Fibroblast of pulmonary artery (primary cell): ENCODE results near the gene SIRT1.

Experiments
- DNase-seq: peaks from one replicate; pipeline ENCODE4 v3.0.0-alpha.2; 2010; ENCODE audit warnings: low read depth
- H3K4me3 ChIP-seq: replicated peaks from 2 replicates; pipeline ENCODE4 v1.5.1; 2011; ENCODE audit warnings: low read depth, mild to moderate bottlenecking, control low read depth, low read length, moderate library complexity
- TF ChIP-seq, protein P1 (sequence below): IDR thresholded peaks from 2 replicates; pipeline ENCODE4 v1.5.1; 2011; ENCODE audit warnings: mild to moderate bottlenecking, control low read depth, low read length, inconsistent platforms; ENCODE audit errors: missing control alignments

The SIRT1 gene

DNA sequence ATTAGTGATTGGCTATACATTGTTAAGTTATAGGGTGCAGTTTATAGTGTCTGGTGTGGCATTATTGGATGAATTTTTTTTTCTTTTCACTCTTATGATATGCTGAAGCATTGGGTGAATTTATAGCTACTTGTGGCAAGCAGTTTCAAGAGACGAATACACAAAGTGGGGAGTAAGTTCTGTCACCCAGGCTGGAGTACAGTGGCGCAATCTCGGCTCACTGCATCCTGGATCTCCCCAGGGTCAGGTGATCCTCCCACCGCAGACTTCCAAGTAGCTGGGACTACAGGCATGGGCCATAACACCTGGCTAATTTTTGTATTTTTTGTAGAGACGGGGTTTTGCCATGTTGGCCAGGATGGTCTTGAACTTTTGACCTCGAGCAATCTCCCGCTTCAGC is 6.3 kb upstream of the SIRT1 start:
- TF ChIP-seq, protein P1, sequence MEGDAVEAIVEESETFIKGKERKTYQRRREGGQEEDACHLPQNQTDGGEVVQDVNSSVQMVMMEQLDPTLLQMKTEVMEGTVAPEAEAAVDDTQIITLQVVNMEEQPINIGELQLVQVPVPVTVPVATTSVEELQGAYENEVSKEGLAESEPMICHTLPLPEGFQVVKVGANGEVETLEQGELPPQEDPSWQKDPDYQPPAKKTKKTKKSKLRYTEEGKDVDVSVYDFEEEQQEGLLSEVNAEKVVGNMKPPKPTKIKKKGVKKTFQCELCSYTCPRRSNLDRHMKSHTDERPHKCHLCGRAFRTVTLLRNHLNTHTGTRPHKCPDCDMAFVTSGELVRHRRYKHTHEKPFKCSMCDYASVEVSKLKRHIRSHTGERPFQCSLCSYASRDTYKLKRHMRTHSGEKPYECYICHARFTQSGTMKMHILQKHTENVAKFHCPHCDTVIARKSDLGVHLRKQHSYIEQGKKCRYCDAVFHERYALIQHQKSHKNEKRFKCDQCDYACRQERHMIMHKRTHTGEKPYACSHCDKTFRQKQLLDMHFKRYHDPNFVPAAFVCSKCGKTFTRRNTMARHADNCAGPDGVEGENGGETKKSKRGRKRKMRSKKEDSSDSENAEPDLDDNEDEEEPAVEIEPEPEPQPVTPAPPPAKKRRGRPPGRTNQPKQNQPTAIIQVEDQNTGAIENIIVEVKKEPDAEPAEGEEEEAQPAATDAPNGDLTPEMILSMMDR: no peak
- H3K4me3 ChIP-seq: no peak overlapping the region
- no peak for DNase-seq

DNA sequence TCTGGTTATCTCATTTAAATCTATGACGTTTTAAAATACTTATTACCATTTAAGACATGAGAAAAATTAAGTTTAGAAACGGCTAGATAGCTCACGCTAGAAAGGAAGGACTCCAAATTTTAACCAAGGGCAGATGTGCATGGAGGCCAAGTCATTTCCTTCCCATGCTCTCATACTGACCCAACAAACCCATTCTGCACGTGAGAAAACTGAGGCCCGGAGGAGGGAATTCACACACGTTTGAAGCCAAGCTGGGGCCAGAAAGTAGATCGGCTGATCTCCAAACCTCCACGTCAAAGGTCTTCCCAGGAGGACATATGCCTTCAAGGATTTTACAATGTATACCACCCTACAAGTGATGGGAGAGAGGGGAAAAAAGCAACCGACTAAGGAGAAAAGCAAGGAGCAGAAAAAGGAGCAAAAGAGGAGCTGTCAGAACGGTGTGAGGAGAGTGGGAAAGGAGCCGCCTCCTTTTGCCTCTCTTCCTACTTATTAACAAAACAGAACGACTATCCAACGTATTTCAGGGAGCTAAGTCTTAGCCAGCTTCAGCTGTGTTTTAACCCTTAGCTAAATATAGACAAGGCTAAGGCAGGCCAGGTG is 645 bp upstream of the SIRT1 start:
- DNase-seq: no peak
- TF ChIP-seq, protein P1: no peak
- peak overlapping the region; percentile 84 for H3K4me3 ChIP-seq

DNA sequence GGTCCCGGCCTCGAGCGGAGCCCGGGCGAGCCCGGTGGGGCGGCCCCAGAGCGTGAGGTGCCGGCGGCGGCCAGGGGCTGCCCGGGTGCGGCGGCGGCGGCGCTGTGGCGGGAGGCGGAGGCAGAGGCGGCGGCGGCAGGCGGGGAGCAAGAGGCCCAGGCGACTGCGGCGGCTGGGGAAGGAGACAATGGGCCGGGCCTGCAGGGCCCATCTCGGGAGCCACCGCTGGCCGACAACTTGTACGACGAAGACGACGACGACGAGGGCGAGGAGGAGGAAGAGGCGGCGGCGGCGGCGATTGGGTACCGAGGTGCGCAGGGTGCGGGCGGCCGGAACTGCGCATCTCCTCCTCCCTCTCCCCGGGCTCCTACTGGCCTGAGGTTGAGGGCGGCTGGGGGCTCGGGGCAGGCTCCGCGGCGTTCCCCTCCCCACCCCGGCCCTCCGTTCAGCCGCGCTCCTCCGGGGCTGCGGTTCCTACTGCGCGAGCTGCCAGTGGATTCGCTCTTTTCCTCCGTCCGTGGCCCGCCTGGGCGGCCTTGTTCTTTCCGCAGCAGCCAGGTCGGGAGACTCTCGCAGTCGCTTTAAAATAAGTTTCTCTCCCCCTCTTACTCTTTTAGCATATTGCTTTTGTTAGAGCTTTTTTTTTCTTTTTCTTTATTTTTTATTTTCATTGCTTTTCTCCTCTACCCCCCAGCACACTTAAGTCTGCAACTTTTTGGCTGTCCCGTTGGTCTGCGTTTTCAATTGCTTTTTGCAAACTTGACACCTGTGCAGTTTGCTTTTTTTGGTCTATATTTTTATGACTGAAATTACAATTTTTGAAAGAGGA is 600 bp downstream of the SIRT1 start:
- peak; percentile 73 for DNase-seq
- H3K4me3 ChIP-seq: peak overlapping the region; percentile 84
- TF ChIP-seq, protein P1: no peak

DNA sequence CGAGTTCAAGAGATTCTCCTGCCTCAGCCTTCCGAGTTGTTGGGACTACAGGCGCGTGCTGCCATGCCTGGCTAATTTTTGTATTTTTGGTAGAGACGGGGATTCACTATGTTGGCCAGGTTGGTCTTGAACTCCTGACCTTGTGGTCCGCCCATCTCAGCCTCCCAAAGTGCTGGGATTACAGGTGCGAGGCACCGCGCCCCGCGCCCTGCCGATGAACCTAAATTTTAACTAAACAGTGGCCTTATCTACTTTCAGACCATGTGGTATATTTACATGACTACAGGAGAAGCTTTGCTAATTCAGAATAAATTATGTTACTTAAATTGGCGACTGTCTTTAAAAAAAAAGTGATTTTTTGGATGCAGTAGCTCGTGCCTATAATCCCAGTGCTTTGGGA is 9.2 kb downstream of the SIRT1 start:
- TF ChIP-seq, protein P1: no peak
- DNase-seq: no peak
- H3K4me3 ChIP-seq: no peak overlapping the region

DNA sequence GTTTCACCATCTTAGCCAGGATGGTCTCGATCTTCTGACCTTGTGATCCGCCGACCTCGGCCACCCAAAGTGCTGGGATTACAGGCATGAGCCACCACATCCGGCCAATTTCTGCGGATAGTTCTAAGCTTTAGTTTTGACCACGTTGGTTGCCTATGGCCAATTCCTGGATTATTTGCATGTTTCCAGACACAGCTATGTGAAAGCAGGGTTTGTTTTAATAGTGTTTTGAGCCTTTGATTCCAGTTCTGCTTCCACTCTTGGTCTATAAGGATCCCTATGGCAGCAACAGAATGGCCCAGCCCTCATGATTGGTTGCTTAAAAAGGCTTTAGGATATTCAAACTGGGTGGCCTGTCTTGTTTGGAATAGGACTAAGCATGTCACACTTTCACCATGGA is 19.1 kb downstream of the SIRT1 start:
- no peak for DNase-seq
- TF ChIP-seq, protein P1: no peak
- H3K4me3 ChIP-seq: no peak overlapping the region

DNA sequence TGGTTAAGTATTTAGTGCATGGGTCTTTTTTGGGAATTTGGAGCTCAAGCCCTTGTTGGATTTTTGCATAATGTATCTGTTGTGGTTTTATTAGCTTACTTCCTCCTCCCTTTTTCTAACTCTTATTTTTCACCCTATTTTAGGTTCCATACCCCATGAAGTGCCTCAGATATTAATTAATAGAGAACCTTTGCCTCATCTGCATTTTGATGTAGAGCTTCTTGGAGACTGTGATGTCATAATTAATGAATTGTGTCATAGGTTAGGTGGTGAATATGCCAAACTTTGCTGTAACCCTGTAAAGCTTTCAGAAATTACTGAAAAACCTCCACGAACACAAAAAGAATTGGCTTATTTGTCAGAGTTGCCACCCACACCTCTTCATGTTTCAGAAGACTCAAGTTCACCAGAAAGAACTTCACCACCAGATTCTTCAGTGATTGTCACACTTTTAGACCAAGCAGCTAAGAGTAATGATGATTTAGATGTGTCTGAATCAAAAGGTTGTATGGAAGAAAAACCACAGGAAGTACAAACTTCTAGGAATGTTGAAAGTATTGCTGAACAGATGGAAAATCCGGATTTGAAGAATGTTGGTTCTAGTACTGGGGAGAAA is 28.0 kb downstream of the SIRT1 start:
- TF ChIP-seq, protein P1: no peak
- DNase-seq: peak; percentile 6
- no peak overlapping the region for H3K4me3 ChIP-seq
